GM12878 (cell line): ENCODE data around the gene MESP2. TPM values are rescaled to one million over a fixed set of nuclear protein-coding genes. Genes with fewer than 3 reads are reported as not detected.

ENCODE experiments used
- ATAC-seq: fragments of 200-7000 bp; cut with Tn5 transposase; 3 replicates; pipeline ENCODE4 v1.9.1; 2020; ENCODE audit warnings: mild to moderate bottlenecking, moderate library complexity
- BruUV-seq: library from RNA; stranded (reverse); fragments of 400-500 nt; replicated peaks from 2 replicates; lab custom pipeline; 2021; lab: Mats Ljungman, UMichigan
- CTCF ChIA-PET: fragments of 300-600 bp; sonication (Branson Sonifier 250); formaldehyde crosslinking; extraction: SDS; loops from one replicate; lab custom pipeline; 2021; ENCODE audit warnings: inconsistent platforms; lab: Yijun Ruan, JAX
- POLR2A ChIA-PET: fragments of 350-600 bp; formaldehyde crosslinking; extraction: SDS; loops from one replicate; lab custom pipeline; 2021; ENCODE audit warnings: inconsistent platforms; lab: Charles Lee
- RAD21 ChIA-PET: fragments of 300-600 bp; sonication (Branson Sonifier 250); formaldehyde crosslinking; loops from one replicate; lab custom pipeline; 2023; ENCODE audit warnings: antibody characterized with exemption; ENCODE audit not compliant: unreplicated experiment; lab: Charles Lee
- SMC1A ChIA-PET: fragments of 300-600 bp; sonication (Branson Sonifier 250); formaldehyde crosslinking; loops from one replicate; lab custom pipeline; 2023; ENCODE audit not compliant: unreplicated experiment, uncharacterized antibody; lab: Charles Lee
- DNase-seq: peaks from one replicate; pipeline ENCODE4 v3.0.0-alpha.2; 2011; ENCODE audit warnings: low read depth, low spot score
- FAIRE-seq: peaks from 3 replicates; lab custom pipeline; 2011; peaks lifted over from hg19 to GRCh38; lab: Jason Lieb, UNC
- H2AFZ ChIP-seq: 2 replicates; pipeline ENCODE4 v1.6.0; 2011; ENCODE audit warnings: low read depth, low read length, control low read depth; ENCODE audit not compliant: control insufficient read depth
- H3K27ac ChIP-seq: 2 replicates; pipeline ENCODE4 v1.5.1; 2011; ENCODE audit warnings: control low read depth; ENCODE audit not compliant: control insufficient read depth, insufficient read depth
- H3K27me3 ChIP-seq, 2 experiments: replicated peaks in 1 of 2; 2 replicates each; pipeline versions ENCODE4 v1.6.0 to v1.6.1; 2011; ENCODE audit warnings: low read length in 1 of 2; ENCODE audit not compliant: control insufficient read depth in 2 of 2, insufficient read depth in 2 of 2
- H3K36me3 ChIP-seq, 2 experiments: 2 replicates each; pipeline ENCODE4 v1.5.1; 2011; ENCODE audit warnings: low read length in 1 of 2; ENCODE audit not compliant: control insufficient read depth in 2 of 2, insufficient read depth in 2 of 2
- H3K4me1 ChIP-seq: 2 replicates; pipeline ENCODE4 v1.6.1; 2011; ENCODE audit warnings: mild to moderate bottlenecking, low read length, moderate library complexity, mixed read lengths; ENCODE audit not compliant: control insufficient read depth, insufficient read depth
- H3K4me2 ChIP-seq: 2 replicates; pipeline ENCODE4 v1.6.0; 2011; ENCODE audit warnings: control low read depth; ENCODE audit not compliant: control insufficient read depth, insufficient read depth
- H3K4me3 ChIP-seq: fragments of 200-600 bp; sonication (generic); 2 replicates; pipeline ENCODE4 v1.5.1; 2016
- H3K79me2 ChIP-seq: 2 replicates; pipeline ENCODE4 v1.6.0; 2011; ENCODE audit warnings: low read length; ENCODE audit not compliant: control insufficient read depth, insufficient read depth
- H3K9ac ChIP-seq: 2 replicates; pipeline ENCODE4 v1.8.0; 2011; ENCODE audit warnings: low read length, control low read depth, mixed read lengths; ENCODE audit not compliant: control insufficient read depth, insufficient read depth
- H3K9me3 ChIP-seq: replicated peaks from 3 replicates; pipeline ENCODE4 v1.5.1; 2011; ENCODE audit warnings: mild to moderate bottlenecking, low read length; ENCODE audit not compliant: control insufficient read depth, insufficient read depth
- H4K20me1 ChIP-seq: 2 replicates; pipeline ENCODE4 v1.6.0; 2011; ENCODE audit not compliant: control insufficient read depth, insufficient read depth
- ATF2 ChIP-seq: IDR thresholded peaks from 2 replicates; pipeline ENCODE4 v1.6.1; 2012; ENCODE audit warnings: low read length, inconsistent platforms
- BCLAF1 ChIP-seq: fragments of 450-650 bp; IDR thresholded peaks from 2 replicates; pipeline ENCODE4 v1.6.1; 2017; ENCODE audit warnings: antibody characterized with exemption, mild to moderate bottlenecking, moderate library complexity
- IKZF1 ChIP-seq: fragments of 450-650 bp; conservative IDR thresholded peaks from 2 replicates; pipeline ENCODE4 v1.6.1; 2017; ENCODE audit warnings: antibody characterized with exemption, mild to moderate bottlenecking
- MXI1 ChIP-seq: fragments of 150-350 bp; IDR thresholded peaks from 2 replicates; pipeline ENCODE4 v1.6.1; 2011; ENCODE audit warnings: low read depth, mild to moderate bottlenecking, inconsistent platforms, low read length, improper control_type of control experiment
- NFXL1 ChIP-seq: fragments of 450-650 bp; IDR thresholded peaks from 2 replicates; pipeline ENCODE4 v1.6.1; 2017; ENCODE audit warnings: antibody characterized with exemption, mild to moderate bottlenecking, borderline replicate concordance
- NR2F1 ChIP-seq: fragments of 450-650 bp; conservative IDR thresholded peaks from 2 replicates; pipeline ENCODE4 v1.6.1; 2017; ENCODE audit warnings: mild to moderate bottlenecking
- PAX5 ChIP-seq: IDR thresholded peaks from 2 replicates; pipeline ENCODE4 v1.6.1; 2011; ENCODE audit warnings: low read depth, low read length, borderline replicate concordance
- RFX5 ChIP-seq: IDR thresholded peaks from 2 replicates; pipeline ENCODE4 v1.6.1; 2011; ENCODE audit warnings: low read depth, low read length, improper control_type of control experiment
- SMAD1 ChIP-seq: fragments of 450-650 bp; IDR thresholded peaks from 2 replicates; pipeline ENCODE4 v1.6.1; 2018; ENCODE audit warnings: mild to moderate bottlenecking, low read depth; ENCODE audit not compliant: partially characterized antibody
- SREBF1 ChIP-seq: IDR thresholded peaks from 2 replicates; pipeline ENCODE4 v1.6.1; 2012; ENCODE audit warnings: mild to moderate bottlenecking, low read length
- in situ Hi-C: fragments of 300-500 bp; cut with MboI; formaldehyde crosslinking; loops from 9 replicates; pipeline ENCODE4 v1.14.3; 2018; ENCODE audit warnings: mixed read lengths
- intact Hi-C: fragments of 100-400 bp; cut with micrococcal nuclease; formaldehyde crosslinking; loops from one replicate; pipeline ENCODE4 v1.14.2; 2022; ENCODE audit not compliant: unreplicated experiment
- polyA plus RNA-seq, 11 experiments: library from polyadenylated mRNA; depleted of rRNA in 4 of 11; unstranded in 6 of 11; stranded (reverse) in 5 of 11; fragments of >200 nt; fragmentation: Nextera tagmentation in 4 of 11; fragmentation: Illumina TruSeq in 1 of 11; extraction: Ambion mirVana in 4 of 11; extraction: Trizol in 1 of 11; gene quantifications; 1 replicate in 1 of 11; 2 replicates in 10 of 11; pipeline versions ENCODE4 v1.2.1 to v1.2.3, GENCODE V29; 2011 to 2016; ENCODE audit warnings: inconsistent platforms in 2 of 11, missing spikeins in 2 of 11, low read depth in 1 of 11
- total RNA-seq, 4 experiments: library from RNA; depleted of rRNA in 3 of 4; stranded (reverse); fragments of >200 nt in 3 of 4; fragmentation: Illumina TruSeq in 1 of 4; extraction: Trizol in 1 of 4; gene quantifications; 2 replicates each; pipeline versions ENCODE4 v1.2.1 to v1.2.3, GENCODE V29; 2013 to 2021

Gene MESP2
- total and polyA plus RNA-seq, 10 of the 15 experiments (the other 5 are each of a cell fraction or from before 2014, with no cell fraction given), result 0.04 TPM; not detected in 9

GRCh38 chr15:89795996-89796395, 19.9 kb downstream of the MESP2 start:
- RAD21 ChIA-PET, result no interaction called here
- Histone ChIP-seq H3K4me1 (no peaks in the 10 kb centered on the region), H4K20me1 (no peaks in the 10 kb centered on the region), H3K9ac (no peak overlapping the region), H2AFZ (no peak overlapping the region), H3K36me3 (no peaks in the 10 kb centered on the region), H3K4me3 (no peak overlapping the region), H3K27ac (no peak overlapping the region), H3K79me2 (no peaks in the 10 kb centered on the region), H3K4me2 (no peak overlapping the region), H3K9me3 (no peaks in the 10 kb centered on the region), H3K27me3 (no peaks in the 10 kb centered on the region)
- no peak for FAIRE-seq
- in situ Hi-C loops (no loop called here), intact Hi-C loops (no loop called here)
- POLR2A ChIA-PET, result no interaction called here
- TF ChIP-seq BCLAF1 (no peak), ATF2 (no peak), NR2F1 (no peak), SMAD1 (no peak), SREBF1 (no peak), PAX5 (no peak), IKZF1 (no peak), NFXL1 (no peak), RFX5 (no peak), MXI1 (no peak)
- no peak for DNase-seq
- ATAC-seq, result no peak
- SMC1A ChIA-PET, result interaction anchor here (1.0 to 1.5 kb wide), 2 partner anchors 12 to 15 kb away, joined by 3 read pairs; no protein-coding TSS in a partner anchor
- CTCF ChIA-PET, result interaction anchor here (0.5 to 1.3 kb wide), 3 partner anchors 24 to 79 kb away, joined by 3 to 6 read pairs (median 4); no protein-coding TSS in a partner anchor
- no TSS peak for BruUV-seq
